Activated CD4-positive, alpha-beta T cell treated with anti-CD3 and anti-CD28 coated beads, Interleukin-2, amount 10 ng/mL, durations not matched to agents 24 days and 14 days (primary cell): ENCODE data around the gene CFAP221. TPM values are rescaled to one million over a fixed set of nuclear protein-coding genes. Genes with fewer than 3 reads are reported as not detected.

ENCODE experiments used
- DNase-seq: peaks from one replicate; pipeline ENCODE4 v3.0.0; 2022
- H3K27ac Mint-ChIP-seq: one replicate; pipeline ENCODE4 v1.8.0; 2022; ENCODE audit warnings: mild to moderate bottlenecking, mixed read lengths
- H3K27me3 Mint-ChIP-seq: one replicate; pipeline ENCODE4 v1.8.0; 2022; ENCODE audit warnings: mixed read lengths
- H3K36me3 Mint-ChIP-seq: one replicate; pipeline ENCODE4 v1.8.0; 2022; ENCODE audit warnings: low read depth, mild to moderate bottlenecking, mixed read lengths
- H3K4me1 Mint-ChIP-seq: one replicate; pipeline ENCODE4 v1.8.0; 2021; ENCODE audit warnings: mixed read lengths
- H3K4me3 Mint-ChIP-seq: one replicate; pipeline ENCODE4 v1.8.0; 2022; ENCODE audit warnings: mild to moderate bottlenecking, moderate library complexity, mixed read lengths
- H3K9me3 Mint-ChIP-seq: one replicate; pipeline ENCODE4 v1.8.0; 2021; ENCODE audit warnings: mixed read lengths
- intact Hi-C: fragments of 100-400 bp; cut with micrococcal nuclease; formaldehyde crosslinking; loops from one replicate; pipeline ENCODE4 v1.15.1; 2023
- total RNA-seq: library from RNA; stranded (reverse); gene quantifications from 2 replicates; pipeline ENCODE4 v1.2.3, GENCODE V29; 2022

CFAP221 gene
- not detected in 2 replicates for total RNA-seq

DNA sequence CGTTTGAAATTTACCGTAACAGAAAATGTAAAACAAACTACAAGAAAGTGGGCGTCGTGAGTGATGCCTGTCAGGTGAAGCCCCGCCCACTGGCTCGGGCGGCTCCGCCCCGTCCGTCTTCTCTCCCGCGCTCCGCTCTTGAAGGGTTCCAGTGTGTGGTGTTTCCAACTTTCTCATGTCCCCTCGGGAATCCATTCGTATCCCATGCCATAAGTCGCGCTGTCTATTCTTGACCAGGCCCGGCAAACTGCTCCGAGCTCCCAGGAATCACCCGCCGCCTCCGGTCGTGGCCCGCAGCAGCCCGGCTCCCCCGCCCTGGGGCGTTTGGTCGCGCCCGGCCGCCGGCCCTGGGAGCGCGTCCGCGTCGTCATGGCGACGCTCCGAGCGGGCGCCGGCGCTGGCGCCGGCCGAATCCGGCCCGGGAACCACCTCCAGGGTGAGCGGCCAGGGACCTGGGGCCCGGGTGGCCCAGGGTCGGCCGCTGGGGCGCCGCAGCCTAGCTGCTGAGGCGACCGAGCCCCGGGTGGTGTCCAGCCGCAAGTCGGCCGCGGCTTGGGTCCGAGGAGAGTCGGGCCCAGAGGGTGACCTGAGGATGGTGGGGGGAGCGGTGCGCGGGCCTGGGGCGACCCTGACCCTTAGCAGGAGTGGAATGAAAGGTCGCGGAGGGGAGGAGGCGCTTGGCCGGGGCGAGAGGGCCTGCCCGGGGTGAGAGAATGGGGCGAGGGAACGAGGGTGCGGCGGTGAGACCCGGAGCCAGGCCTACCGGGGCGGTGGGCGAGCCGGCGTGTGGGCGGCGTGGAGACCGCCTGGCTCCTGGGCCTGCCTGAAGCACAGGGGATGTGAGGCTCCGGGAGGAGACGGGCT, at the start of gene CFAP221:
Gene CFAP221 (plus strand): TSS at position 375 of the 864 bp plus-strand sequence. CDS start 1,683 bp downstream, outside the sequence.
- peak; percentile 81 for DNase-seq
- peaks cover 34% of the 10 kb centered on the region for H3K27me3 Mint-ChIP-seq
- H3K4me3 Mint-ChIP-seq = peak within 1 kb of the TSS; percentile 73
- no peak within 1 kb of the TSS for H3K27ac Mint-ChIP-seq
- H3K9me3 Mint-ChIP-seq = peaks cover 9% of the 10 kb centered on the region
- intact Hi-C loops = no loop called here
- H3K36me3 Mint-ChIP-seq = peaks cover 2% of the 10 kb centered on the region
- peaks cover 5% of the 10 kb centered on the region for H3K4me1 Mint-ChIP-seq

- intact Hi-C loops = no loop called here
- Mint-ChIP-seq H3K4me3 (no peak overlapping the region), H3K27ac (no peak overlapping the region), H3K36me3 (no peaks in the 10 kb centered on the region), H3K27me3 (peaks cover 9% of the 10 kb centered on the region), H3K4me1 (no peaks in the 10 kb centered on the region), H3K9me3 (peaks cover 14% of the 10 kb centered on the region)
- DNase-seq = no peak
Measured at GRCh38 chr2:119495948-119496347, 48.3 kb upstream of the CFAP221 start.

DNA sequence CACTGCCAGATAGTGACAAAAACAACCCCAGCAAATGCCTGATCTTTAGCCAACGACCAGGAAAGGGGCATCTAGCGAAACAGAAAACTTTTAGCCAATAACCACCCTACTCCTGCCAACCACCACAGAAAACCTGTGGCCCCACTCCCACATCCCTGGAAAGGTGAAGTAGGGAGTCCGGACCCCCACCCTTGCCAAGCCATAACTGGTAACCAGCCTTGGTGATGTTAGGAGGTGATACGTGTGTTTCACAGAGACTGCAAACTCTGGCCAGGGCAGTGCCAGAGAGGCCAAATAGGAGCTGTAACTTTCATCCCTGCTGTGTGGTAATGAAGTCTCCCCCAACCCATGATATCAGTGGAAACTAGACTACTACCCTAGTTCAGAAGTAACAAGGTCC, 47.6 kb upstream of the CFAP221 start:
- H3K27me3 Mint-ChIP-seq = peaks cover 9% of the 10 kb centered on the region
- intact Hi-C loops = no loop called here
- no peaks in the 10 kb centered on the region for H3K4me1 Mint-ChIP-seq
- no peak overlapping the region for H3K4me3 Mint-ChIP-seq
- H3K27ac Mint-ChIP-seq = no peak overlapping the region
- peaks cover 20% of the 10 kb centered on the region for H3K9me3 Mint-ChIP-seq
- H3K36me3 Mint-ChIP-seq = no peaks in the 10 kb centered on the region
- no peak for DNase-seq

- intact Hi-C loops = no loop called here
- H3K4me3 Mint-ChIP-seq = no peak overlapping the region
- DNase-seq = no peak
- H3K27me3 Mint-ChIP-seq = peaks cover 3% of the 10 kb centered on the region
- no peaks in the 10 kb centered on the region for H3K36me3 Mint-ChIP-seq
- H3K27ac Mint-ChIP-seq = no peak overlapping the region
- no peaks in the 10 kb centered on the region for H3K4me1 Mint-ChIP-seq
- peaks cover 4% of the 10 kb centered on the region for H3K9me3 Mint-ChIP-seq
Measured at GRCh38 chr2:119508756-119509155, 35.5 kb upstream of the CFAP221 start.

DNA sequence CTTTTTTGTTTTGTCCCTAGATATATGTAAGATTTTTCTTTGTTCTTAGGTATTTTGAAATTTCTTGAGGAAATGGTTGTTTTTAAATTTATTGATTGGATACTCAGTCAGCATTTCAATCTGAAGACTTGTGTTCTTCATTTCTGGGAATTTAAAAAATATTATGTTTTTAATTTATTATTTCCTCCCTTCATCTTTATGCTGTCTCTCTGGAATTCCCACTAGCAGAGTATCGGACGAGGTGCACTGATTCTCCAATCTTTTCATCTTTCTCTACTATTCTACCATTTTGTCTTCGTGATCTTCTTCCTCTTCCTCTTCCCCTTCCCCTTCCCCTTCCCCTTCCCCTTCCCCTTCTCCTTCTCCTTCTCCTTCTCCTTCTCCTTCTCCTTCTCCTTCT, 32.3 kb upstream of the CFAP221 start:
- Mint-ChIP-seq H3K27ac (no peak overlapping the region), H3K9me3 (no peaks in the 10 kb centered on the region), H3K36me3 (no peaks in the 10 kb centered on the region), H3K27me3 (peaks cover 3% of the 10 kb centered on the region), H3K4me3 (no peak overlapping the region), H3K4me1 (no peaks in the 10 kb centered on the region)
- DNase-seq = no peak
- intact Hi-C loops = no loop called here

- Mint-ChIP-seq H3K27ac (no peak overlapping the region), H3K27me3 (peaks cover 3% of the 10 kb centered on the region), H3K4me3 (no peak overlapping the region), H3K36me3 (no peaks in the 10 kb centered on the region), H3K4me1 (no peaks in the 10 kb centered on the region), H3K9me3 (no peaks in the 10 kb centered on the region)
- intact Hi-C loops = no loop called here
- DNase-seq = no peak
Measured at GRCh38 chr2:119512946-119513345, 31.3 kb upstream of the CFAP221 start.

DNA sequence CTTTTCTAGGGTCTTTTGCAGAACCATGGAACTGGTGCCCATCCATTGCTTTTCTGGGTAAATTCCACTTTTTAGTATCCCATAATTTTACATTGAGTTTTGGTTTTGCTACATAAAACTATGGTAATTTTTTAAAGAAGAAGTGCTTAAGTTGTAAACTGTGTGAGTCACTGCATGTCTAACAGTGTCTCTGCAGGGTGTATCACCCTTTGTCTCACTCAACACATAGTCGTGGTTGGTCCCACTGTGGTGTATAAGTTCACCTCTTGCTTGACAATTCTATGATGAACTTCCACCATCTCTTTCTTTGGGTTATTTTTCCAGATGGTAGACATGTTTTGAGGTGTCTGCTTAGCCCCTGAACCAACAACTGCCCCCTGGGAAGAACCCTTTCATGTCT, 30.4 kb upstream of the CFAP221 start:
- no peaks in the 10 kb centered on the region for H3K4me1 Mint-ChIP-seq
- H3K4me3 Mint-ChIP-seq = no peak overlapping the region
- peaks cover 3% of the 10 kb centered on the region for H3K27me3 Mint-ChIP-seq
- intact Hi-C loops = no loop called here
- no peaks in the 10 kb centered on the region for H3K36me3 Mint-ChIP-seq
- H3K27ac Mint-ChIP-seq = no peak overlapping the region
- H3K9me3 Mint-ChIP-seq = no peaks in the 10 kb centered on the region
- DNase-seq = no peak

GRCh38 chr2:119516121-119516520, 28.1 kb upstream of the CFAP221 start:
- no peak for DNase-seq

GRCh38 chr2:119517433-119517832, 26.8 kb upstream of the CFAP221 start:
- DNase-seq = peak; percentile 79
- Mint-ChIP-seq H3K27me3 (peaks cover 2% of the 10 kb centered on the region), H3K4me3 (no peak overlapping the region), H3K27ac (no peak overlapping the region), H3K9me3 (no peaks in the 10 kb centered on the region), H3K4me1 (no peaks in the 10 kb centered on the region), H3K36me3 (no peaks in the 10 kb centered on the region)
- intact Hi-C loops = loop anchor here (5.0 kb wide), 1 partner anchor 145 kb away; no protein-coding TSS in a partner anchor

More at GRCh38 chr2:119516121-119516520, 28.1 kb upstream of the CFAP221 start:
- H3K4me3 Mint-ChIP-seq = no peak overlapping the region
- no peaks in the 10 kb centered on the region for H3K4me1 Mint-ChIP-seq
- no peak overlapping the region for H3K27ac Mint-ChIP-seq
- intact Hi-C loops = loop anchor here (5.0 kb wide), 1 partner anchor 146 kb away; no protein-coding TSS in a partner anchor
- H3K9me3 Mint-ChIP-seq = no peaks in the 10 kb centered on the region
- H3K36me3 Mint-ChIP-seq = no peaks in the 10 kb centered on the region
- no peaks in the 10 kb centered on the region for H3K27me3 Mint-ChIP-seq

DNA sequence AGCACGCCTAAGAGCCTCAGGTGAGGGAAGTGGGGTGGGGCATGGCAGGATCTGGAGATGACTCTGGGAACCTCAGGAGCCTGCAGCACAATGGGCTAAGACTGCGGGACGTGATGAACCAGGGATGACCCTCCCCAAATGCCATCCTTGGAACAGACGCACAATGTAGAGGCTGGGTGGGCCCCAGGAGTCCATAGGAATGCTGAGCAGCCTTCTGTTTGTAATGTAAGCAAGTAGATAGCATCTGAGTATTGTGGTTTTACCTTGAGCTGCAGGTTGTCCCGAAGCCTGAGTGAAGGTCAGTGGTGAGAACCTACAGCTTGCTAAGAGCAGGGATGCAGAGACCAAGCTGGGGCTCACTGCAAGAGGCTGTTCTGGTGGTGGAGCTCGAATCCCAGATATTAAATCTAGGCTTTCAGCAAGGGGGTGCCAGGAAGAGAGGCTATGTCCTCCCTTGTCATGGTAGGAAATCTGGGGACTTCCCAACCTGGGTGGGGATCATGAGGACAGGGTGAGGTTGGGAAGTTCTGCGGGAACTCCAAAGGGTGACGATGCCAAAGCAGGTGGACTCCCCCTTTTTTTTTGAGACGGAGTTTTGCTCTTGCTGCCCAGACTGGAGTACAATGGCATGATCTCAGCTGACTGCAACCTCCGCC, 25.7 kb upstream of the CFAP221 start:
- Mint-ChIP-seq H3K36me3 (no peaks in the 10 kb centered on the region), H3K27ac (no peak overlapping the region), H3K9me3 (no peaks in the 10 kb centered on the region), H3K4me1 (no peaks in the 10 kb centered on the region), H3K27me3 (peaks cover 7% of the 10 kb centered on the region), H3K4me3 (no peak overlapping the region)
- intact Hi-C loops = loop anchor here (5.0 kb wide), 1 partner anchor 144 kb away; no protein-coding TSS in a partner anchor
- DNase-seq = no peak

GRCh38 chr2:119519057-119519408, 25.2 kb upstream of the CFAP221 start:
- Mint-ChIP-seq H3K9me3 (no peaks in the 10 kb centered on the region), H3K27ac (no peak overlapping the region), H3K4me1 (no peaks in the 10 kb centered on the region), H3K36me3 (no peaks in the 10 kb centered on the region), H3K4me3 (no peak overlapping the region), H3K27me3 (peaks cover 11% of the 10 kb centered on the region)
- no peak for DNase-seq
- intact Hi-C loops = loop anchor here (5.0 kb wide), 1 partner anchor 143 kb away; no protein-coding TSS in a partner anchor

DNA sequence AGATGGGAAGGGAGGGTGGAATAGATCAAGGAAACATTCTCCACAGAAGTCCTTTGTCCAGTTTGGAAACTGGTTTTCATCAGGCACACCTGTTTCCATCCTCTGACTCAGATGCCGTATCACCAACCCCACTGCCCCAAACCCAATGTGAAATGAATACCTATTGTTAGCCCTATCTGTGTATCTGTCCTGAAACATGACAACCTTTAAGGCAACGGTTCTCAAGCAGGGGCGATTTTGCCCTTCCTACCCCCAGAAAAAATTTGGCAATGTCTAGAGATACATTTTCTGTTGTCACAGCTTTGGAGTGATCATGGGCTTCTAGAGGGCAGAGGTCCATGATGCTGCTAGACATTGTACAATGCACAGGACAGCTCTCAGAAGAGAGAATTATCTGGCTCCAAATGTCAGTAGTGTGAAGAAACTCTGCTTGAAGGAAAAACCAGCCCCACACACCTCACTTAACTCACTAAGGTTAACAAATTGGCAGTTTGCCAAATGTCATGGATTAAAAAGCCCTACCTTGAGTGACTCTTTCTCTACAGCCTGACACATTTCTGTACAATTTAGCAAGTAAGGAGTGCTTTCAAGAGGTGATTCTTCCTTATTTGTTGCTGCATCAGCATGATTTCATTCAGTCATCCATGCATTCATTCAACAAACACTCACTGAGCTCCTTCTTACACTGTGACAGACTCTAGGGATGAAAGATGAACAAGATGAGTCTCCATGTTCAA, 23.4 kb upstream of the CFAP221 start:
- Mint-ChIP-seq H3K36me3 (no peaks in the 10 kb centered on the region), H3K4me3 (no peak overlapping the region), H3K9me3 (no peaks in the 10 kb centered on the region), H3K27ac (no peak overlapping the region), H3K4me1 (no peaks in the 10 kb centered on the region), H3K27me3 (peaks cover 25% of the 10 kb centered on the region)
- DNase-seq = no peak
- intact Hi-C loops = no loop called here

GRCh38 chr2:119521433-119522050, 22.7 kb upstream of the CFAP221 start:
- no peak overlapping the region for H3K27ac Mint-ChIP-seq
- H3K4me1 Mint-ChIP-seq = no peaks in the 10 kb centered on the region
- DNase-seq = no peak
- H3K4me3 Mint-ChIP-seq = no peak overlapping the region
- H3K9me3 Mint-ChIP-seq = no peaks in the 10 kb centered on the region
- H3K36me3 Mint-ChIP-seq = no peaks in the 10 kb centered on the region
- H3K27me3 Mint-ChIP-seq = peaks cover 30% of the 10 kb centered on the region
- intact Hi-C loops = no loop called here
